WTC11 (cell line): ENCODE results near the gene SPSB4. TPM values are rescaled to one million over a fixed set of nuclear protein-coding genes. Genes with fewer than 3 reads are reported as not detected.
"Not testable (repeated sequence)": the region's sequence is repeated elsewhere in the genome, so short reads cannot be mapped to it uniquely, and the experiment has no call there.

ENCODE experiments used
- ATAC-seq: fragments of 200-7000 bp; cut with Tn5 transposase; 2 replicates; pipeline ENCODE4 v1.10.0; 2021; ENCODE audit warnings: mild to moderate bottlenecking, moderate library complexity
- CTCF ChIA-PET: fragments of 300-600 bp; sonication (Branson Sonifier 250); formaldehyde crosslinking; loops from one replicate; lab custom pipeline; 2021; ENCODE audit warnings: antibody characterized with exemption; lab: Charles Lee
- POLR2A ChIA-PET: fragments of 350-600 bp; sonication (Branson Sonifier 250); formaldehyde crosslinking; loops from one replicate; lab custom pipeline; 2021; ENCODE audit warnings: antibody characterized with exemption; lab: Charles Lee
- DNase-seq: peaks from one replicate; pipeline ENCODE4 v3.0.0; 2021; ENCODE audit warnings: low spot score
- H3K27ac Mint-ChIP-seq: 2 replicates; pipeline ENCODE4 v1.8.0; 2021; ENCODE audit warnings: mixed read lengths
- H3K27me3 Mint-ChIP-seq: 2 replicates; pipeline ENCODE4 v1.8.0; 2021; ENCODE audit warnings: low read depth, mild to moderate bottlenecking, moderate library complexity, mixed read lengths
- H3K36me3 Mint-ChIP-seq: 2 replicates; pipeline ENCODE4 v1.8.0; 2021; ENCODE audit warnings: mixed read lengths
- H3K4me1 Mint-ChIP-seq: 2 replicates; pipeline ENCODE4 v1.8.0; 2022; ENCODE audit warnings: mixed read lengths
- H3K4me3 Mint-ChIP-seq: 2 replicates; pipeline ENCODE4 v1.8.0; 2021; ENCODE audit warnings: mild to moderate bottlenecking, moderate library complexity, mixed read lengths
- H3K9me3 Mint-ChIP-seq: 2 replicates; pipeline ENCODE4 v1.8.0; 2021; ENCODE audit warnings: mixed read lengths
- ARID4B ChIP-seq: sonication (generic); formaldehyde crosslinking; IDR thresholded peaks from 2 replicates; pipeline ENCODE4 v1.8.0; 2023; ENCODE audit warnings: missing genetic modification reagents, mild to moderate bottlenecking, borderline replicate concordance
- ATF2 ChIP-seq: sonication (generic); formaldehyde crosslinking; IDR thresholded peaks from 2 replicates; pipeline ENCODE4 v1.8.1; 2022; ENCODE audit warnings: low read depth, missing genetic modification reagents, borderline replicate concordance
- CBFB ChIP-seq: sonication (generic); formaldehyde crosslinking; IDR thresholded peaks from 2 replicates; pipeline ENCODE4 v1.8.1; 2022; ENCODE audit warnings: mild to moderate bottlenecking, low read depth, missing genetic modification reagents
- JUN ChIP-seq: sonication (generic); formaldehyde crosslinking; IDR thresholded peaks from 2 replicates; pipeline ENCODE4 v1.8.0; 2023; ENCODE audit warnings: mild to moderate bottlenecking, missing genetic modification reagents
- NR3C1 ChIP-seq: sonication (generic); formaldehyde crosslinking; conservative IDR thresholded peaks from 2 replicates; pipeline ENCODE4 v1.8.1; 2023; ENCODE audit warnings: low read depth, mild to moderate bottlenecking, missing genetic modification reagents
- PRDM15 ChIP-seq: sonication (generic); formaldehyde crosslinking; IDR thresholded peaks from 2 replicates; pipeline ENCODE4 v1.8.0; 2022; ENCODE audit warnings: missing genetic modification reagents
- ZBTB21 ChIP-seq: sonication (generic); formaldehyde crosslinking; IDR thresholded peaks from 2 replicates; pipeline ENCODE4 v1.8.1; 2023; ENCODE audit warnings: mild to moderate bottlenecking, missing genetic modification reagents, borderline replicate concordance
- ZNF232 ChIP-seq: sonication (generic); formaldehyde crosslinking; IDR thresholded peaks from 2 replicates; pipeline ENCODE4 v1.8.0; 2022; ENCODE audit warnings: mild to moderate bottlenecking, missing genetic modification reagents
- ZNF425 ChIP-seq: fragments of 250-450 bp; sonication (Bioruptor Pico); conservative IDR thresholded peaks from 2 replicates; pipeline ENCODE4 v1.9.0; 2021; ENCODE audit warnings: mild to moderate bottlenecking
- total RNA-seq: library from RNA; stranded (reverse); gene quantifications from 3 replicates; pipeline ENCODE4 v1.2.3, GENCODE V29; 2021
- TF ChIP-seq, protein P1 (sequence below): sonication (generic); formaldehyde crosslinking; conservative IDR thresholded peaks from 2 replicates; pipeline ENCODE4 v1.8.1; 2023; ENCODE audit warnings: mild to moderate bottlenecking, low read depth, missing genetic modification reagents, moderate library complexity
- TF ChIP-seq, protein P2 (sequence below): fragments of 250-450 bp; sonication (Bioruptor Pico); IDR thresholded peaks from 2 replicates; pipeline ENCODE4 v1.9.0; 2021; ENCODE audit warnings: mild to moderate bottlenecking
- TF ChIP-seq, protein P3 (sequence below): fragments of 250-450 bp; sonication (Bioruptor Pico); IDR thresholded peaks from 2 replicates; pipeline ENCODE4 v1.9.0; 2021; ENCODE audit warnings: moderate library complexity, mild to moderate bottlenecking, inconsistent platforms, borderline replicate concordance

The SPSB4 gene
- total RNA-seq, 1 experiment from 2014 or later: 19.7 TPM

- TF ChIP-seq PRDM15 (CRISPR knock-in tag) (no peak), CBFB (CRISPR knock-in tag) (no peak), NR3C1 (CRISPR knock-in tag) (no peak), ARID4B (CRISPR knock-in tag) (no peak)
- TF ChIP-seq, protein P1, sequence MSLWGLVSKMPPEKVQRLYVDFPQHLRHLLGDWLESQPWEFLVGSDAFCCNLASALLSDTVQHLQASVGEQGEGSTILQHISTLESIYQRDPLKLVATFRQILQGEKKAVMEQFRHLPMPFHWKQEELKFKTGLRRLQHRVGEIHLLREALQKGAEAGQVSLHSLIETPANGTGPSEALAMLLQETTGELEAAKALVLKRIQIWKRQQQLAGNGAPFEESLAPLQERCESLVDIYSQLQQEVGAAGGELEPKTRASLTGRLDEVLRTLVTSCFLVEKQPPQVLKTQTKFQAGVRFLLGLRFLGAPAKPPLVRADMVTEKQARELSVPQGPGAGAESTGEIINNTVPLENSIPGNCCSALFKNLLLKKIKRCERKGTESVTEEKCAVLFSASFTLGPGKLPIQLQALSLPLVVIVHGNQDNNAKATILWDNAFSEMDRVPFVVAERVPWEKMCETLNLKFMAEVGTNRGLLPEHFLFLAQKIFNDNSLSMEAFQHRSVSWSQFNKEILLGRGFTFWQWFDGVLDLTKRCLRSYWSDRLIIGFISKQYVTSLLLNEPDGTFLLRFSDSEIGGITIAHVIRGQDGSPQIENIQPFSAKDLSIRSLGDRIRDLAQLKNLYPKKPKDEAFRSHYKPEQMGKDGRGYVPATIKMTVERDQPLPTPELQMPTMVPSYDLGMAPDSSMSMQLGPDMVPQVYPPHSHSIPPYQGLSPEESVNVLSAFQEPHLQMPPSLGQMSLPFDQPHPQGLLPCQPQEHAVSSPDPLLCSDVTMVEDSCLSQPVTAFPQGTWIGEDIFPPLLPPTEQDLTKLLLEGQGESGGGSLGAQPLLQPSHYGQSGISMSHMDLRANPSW (CRISPR knock-in tag): no peak
- TF ChIP-seq, all 79 proteins: peak for 0
These were observed 65.6 kb downstream of the SPSB4 start (continued) for GRCh38 chr3:141116721-141117120.

GRCh38 chr3:141117982-141118381, 66.8 kb downstream of the SPSB4 start:
- H3K36me3 Mint-ChIP-seq, POLR2A ChIA-PET, DNase-seq, H3K27ac Mint-ChIP-seq, H3K27me3 Mint-ChIP-seq, CTCF ChIA-PET, H3K4me3 Mint-ChIP-seq, ATAC-seq, H3K4me1 Mint-ChIP-seq: not testable (repeated sequence)
- peaks cover 18% of the 10 kb centered on the region for H3K9me3 Mint-ChIP-seq

- Mint-ChIP-seq H3K4me1 (no peaks in the 10 kb centered on the region), H3K27me3 (no peaks in the 10 kb centered on the region; the same call in 1 of the 2 replicates), H3K27ac (no peak overlapping the region), H3K36me3 (peaks cover 2% of the 10 kb centered on the region; the same call in 1 of the 2 replicates), H3K9me3 (peaks cover 10% of the 10 kb centered on the region), H3K4me3 (no peak overlapping the region)
- ATAC-seq (no peak), DNase-seq (no peak)
- POLR2A ChIA-PET: no interaction called here
- CTCF ChIA-PET: interaction anchor here (0.8 kb wide), 1 partner anchor 109 kb away, joined by 7 read pairs; the partner anchor contains the start of gene PXYLP1
- TF ChIP-seq ZNF232: no peak
- TF ChIP-seq ZBTB21: no peak
- TF ChIP-seq, protein P2, sequence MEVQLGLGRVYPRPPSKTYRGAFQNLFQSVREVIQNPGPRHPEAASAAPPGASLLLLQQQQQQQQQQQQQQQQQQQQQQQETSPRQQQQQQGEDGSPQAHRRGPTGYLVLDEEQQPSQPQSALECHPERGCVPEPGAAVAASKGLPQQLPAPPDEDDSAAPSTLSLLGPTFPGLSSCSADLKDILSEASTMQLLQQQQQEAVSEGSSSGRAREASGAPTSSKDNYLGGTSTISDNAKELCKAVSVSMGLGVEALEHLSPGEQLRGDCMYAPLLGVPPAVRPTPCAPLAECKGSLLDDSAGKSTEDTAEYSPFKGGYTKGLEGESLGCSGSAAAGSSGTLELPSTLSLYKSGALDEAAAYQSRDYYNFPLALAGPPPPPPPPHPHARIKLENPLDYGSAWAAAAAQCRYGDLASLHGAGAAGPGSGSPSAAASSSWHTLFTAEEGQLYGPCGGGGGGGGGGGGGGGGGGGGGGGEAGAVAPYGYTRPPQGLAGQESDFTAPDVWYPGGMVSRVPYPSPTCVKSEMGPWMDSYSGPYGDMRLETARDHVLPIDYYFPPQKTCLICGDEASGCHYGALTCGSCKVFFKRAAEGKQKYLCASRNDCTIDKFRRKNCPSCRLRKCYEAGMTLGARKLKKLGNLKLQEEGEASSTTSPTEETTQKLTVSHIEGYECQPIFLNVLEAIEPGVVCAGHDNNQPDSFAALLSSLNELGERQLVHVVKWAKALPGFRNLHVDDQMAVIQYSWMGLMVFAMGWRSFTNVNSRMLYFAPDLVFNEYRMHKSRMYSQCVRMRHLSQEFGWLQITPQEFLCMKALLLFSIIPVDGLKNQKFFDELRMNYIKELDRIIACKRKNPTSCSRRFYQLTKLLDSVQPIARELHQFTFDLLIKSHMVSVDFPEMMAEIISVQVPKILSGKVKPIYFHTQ (CRISPR knock-in tag): no peak
- TF ChIP-seq ATF2 (CRISPR knock-in tag): no peak
- TF ChIP-seq, protein P3, sequence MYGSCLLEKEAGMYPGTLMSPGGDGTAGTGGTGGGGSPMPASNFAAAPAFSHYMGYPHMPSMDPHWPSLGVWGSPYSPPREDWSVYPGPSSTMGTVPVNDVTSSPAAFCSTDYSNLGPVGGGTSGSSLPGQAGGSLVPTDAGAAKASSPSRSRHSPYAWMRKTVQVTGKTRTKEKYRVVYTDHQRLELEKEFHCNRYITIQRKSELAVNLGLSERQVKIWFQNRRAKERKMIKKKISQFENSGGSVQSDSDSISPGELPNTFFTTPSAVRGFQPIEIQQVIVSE (CRISPR knock-in tag): no peak
- TF ChIP-seq JUN: no peak
- TF ChIP-seq ZNF425 (CRISPR knock-in tag): no peak
These were observed 71.4 kb downstream of the SPSB4 start for GRCh38 chr3:141122455-141123030.
